ENCODE data around the gene SCG5.

The SCG5 gene

DNA sequence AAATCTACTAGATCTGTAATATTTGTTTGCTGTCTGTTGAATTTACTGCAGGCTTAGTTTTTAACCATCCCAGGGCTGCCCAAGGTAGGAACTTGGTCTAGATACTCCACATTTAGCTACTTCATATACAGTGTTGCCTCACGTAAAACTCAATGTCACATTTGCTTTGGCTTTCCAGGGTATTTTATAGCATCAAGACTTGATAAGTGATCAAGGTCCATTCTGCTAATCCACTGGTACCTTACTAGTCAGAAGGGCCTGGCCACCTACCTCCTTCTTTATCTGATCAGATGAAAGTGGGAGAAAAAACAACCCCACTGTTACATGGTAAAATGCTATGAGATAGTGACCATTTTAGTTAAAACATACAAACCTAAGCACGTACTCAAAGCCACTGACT lies 50.8 kb downstream of the SCG5 start:
- no peak for FAIRE-seq

DNA sequence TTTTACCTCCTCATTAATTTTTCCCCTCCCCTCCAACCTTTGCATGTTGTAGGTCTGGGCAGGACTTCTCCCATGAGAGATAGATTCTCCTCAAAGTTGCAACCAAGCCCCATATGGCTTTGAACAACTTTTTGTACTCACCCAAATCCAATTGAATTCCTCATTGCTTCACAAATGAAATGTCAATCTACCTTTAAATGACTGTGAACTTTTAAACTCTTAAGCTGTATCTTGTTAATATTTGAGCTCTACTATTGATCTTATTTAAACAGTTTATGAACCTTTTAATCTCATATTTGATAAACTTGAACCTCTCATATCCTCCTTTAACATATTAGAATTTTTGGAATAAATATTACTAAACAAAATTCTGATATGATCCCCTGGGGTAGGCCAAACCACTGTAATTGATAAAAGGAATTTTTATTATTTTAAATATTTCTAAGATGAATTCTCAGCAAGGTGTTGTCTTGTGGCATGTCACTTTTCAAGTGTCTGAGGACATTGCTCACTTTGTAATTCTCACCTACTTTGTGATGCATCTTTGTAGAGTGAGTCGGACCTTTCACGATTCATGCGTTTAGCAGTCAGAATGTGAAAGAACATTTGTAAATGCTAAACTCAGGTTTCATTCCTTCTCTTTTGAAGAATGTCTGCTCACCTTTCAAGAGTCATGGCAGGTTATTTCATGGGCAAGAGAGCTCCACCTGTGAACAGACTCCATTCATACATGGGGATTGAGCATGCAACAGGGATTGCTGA lies 52.9 kb downstream of the SCG5 start:
- FAIRE-seq = no peak

DNA sequence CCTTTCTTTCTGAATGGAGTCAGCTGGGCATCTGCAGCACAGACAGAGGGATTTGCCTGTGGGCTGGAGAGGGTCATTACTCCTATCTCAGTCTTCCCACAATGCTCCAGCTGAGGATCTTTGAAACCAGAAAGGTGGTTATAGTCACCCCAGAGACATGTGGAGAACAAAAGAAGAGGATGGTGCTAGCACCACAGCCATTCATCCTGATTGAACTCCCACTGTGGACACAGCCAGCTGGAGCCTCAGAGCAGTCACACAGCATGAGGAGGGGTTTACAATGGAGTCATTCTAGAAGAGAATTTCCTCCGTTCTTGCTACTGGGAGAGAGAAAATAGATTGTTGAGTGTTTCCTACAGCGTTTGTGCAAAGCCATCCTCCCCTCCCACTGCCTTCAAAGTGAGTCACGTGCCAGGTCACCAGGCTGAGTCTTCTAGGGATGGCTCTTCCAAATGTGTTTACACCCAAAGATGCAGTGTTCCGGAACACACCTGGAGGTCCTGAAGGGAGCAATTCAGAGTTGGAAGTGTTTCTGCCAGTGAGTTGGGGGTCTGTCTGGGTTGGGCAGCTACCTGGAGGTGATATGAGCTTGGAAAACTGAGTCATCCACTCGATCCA lies 57.4 kb downstream of the SCG5 start:
- FAIRE-seq = no peak

DNA sequence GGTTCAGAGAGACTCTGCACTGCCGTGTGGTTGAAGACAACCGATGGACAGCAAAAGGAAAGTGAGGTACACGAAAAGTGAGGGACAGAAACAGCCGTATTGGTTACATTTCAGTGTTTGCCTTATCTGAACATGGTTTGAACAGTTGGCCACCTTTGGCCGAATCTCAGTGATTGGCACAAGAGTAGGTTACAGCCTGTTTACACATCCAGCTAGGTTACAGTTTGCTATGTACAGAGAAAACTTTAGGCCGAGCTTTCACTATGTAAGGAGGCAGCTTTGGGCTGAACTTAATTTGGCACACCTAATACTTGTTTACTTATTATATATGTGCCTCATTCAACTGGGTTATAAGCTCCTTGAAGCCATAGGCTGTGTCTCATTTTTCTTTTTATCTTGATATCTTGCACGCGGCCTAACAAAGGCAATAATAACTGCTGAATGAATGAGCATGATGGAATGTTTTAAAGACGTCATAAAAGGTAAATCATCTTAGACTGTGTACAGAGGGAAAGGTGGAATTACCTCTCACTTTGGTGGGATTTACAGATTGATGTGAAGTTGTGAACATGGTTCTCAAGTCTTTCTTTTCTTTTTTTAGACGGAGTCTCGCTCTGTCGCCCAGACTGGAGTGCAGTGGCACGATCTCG lies 59.1 kb downstream of the SCG5 start:
- FAIRE-seq = no peak

DNA sequence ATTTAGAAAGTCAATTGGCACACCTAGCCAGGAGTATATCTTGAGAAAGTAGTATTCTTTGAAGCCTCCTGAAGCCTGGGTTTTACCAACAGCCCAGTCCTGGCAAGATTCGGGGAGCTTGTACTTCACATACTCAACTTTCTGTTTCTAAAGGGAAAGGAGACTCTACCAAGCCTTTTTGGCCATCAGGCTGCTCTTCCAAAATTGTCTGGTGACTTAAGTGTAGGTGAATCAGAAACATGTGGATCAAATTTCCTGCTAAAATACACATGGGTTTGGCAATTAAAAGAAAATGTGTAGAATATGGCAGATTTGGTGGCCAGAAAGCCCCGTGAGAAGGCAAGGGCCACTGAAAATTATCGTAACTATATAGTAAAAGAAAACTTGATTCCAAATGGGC lies 60.4 kb downstream of the SCG5 start:
- FAIRE-seq = no peak

DNA sequence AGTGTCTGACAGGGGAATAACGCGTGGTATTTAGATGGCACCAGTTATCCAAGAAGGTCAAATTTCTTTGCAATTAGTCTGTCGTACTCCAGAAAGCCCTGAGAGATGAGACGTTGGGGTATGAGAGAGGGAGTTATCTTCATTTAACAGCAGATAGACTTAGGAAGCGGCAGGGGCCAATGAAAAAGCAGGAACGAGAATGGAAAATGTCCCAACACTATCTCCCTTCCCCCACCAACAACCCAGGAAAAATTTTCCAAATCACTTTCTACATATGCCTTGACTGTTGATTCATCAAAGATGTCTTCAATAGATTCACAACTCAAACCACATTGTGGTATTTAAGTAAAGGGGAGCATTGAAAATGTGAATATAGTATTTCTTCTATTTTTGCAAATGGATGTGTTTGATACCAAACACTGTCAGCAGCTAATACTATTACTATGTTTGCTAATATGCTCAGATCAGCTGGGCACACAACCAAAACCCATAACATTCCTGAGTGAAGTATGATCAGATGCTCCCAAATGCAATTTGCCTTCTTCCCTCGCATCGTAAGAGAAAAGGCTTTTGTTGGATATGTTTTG lies 63.0 kb downstream of the SCG5 start:
- no peak for FAIRE-seq

DNA sequence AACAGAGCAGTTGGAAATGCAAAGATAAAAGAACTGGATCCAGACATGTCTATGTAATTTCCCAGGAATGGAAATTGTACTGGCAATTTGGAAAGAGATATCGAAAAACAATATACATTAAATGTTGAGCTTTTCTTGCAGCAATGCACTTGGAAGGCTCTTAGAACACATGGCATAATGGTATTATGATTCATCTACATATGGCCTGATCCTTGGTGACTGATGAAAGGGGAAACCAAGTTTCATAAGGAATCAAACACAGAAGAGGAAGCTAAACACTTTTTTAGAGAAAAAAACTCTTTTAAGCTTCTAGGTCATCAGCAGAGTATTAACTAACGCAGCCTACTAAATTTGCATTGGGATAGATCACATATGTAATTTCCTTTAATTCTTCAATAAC lies 63.9 kb downstream of the SCG5 start:
- no peak for FAIRE-seq

DNA sequence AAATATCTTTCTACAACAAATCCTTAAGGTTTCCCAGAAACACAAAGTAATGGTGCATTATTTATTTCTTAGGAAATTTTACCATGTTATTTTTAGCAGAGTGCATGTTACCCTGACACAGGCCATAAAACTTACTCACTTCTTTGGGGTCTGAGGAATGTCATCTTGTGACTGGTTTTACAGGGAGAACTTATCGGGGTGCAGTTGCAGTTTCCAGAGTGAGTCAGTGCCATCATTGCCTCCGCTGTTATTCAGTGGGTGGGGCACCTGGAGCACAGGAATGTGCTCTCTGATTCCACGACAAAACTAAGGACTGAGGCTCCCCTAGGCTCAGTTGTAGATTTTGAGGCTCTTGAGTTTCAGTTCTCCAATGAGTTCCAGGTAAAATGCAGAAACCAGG lies 65.2 kb downstream of the SCG5 start:
- no peak for FAIRE-seq

DNA sequence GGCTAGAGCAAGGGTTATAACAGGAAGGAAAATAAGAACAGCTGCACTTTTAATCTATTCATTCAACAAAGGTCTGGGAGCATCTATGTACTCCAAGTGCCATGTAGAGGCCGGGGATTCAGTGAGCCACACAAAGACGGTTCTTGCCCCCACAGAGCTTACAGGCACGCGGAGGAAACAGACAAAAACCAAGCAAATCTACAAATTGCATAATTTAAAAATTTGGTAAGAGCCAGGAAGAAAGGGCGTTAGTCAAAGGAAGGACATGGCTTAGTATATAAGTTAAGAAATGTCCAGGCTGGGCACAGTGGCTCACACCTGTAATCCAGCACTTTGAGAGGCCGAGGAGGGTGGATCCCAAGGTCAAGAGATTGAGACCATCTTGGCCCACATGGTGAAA lies 65.9 kb downstream of the SCG5 start:
- no peak for FAIRE-seq

DNA sequence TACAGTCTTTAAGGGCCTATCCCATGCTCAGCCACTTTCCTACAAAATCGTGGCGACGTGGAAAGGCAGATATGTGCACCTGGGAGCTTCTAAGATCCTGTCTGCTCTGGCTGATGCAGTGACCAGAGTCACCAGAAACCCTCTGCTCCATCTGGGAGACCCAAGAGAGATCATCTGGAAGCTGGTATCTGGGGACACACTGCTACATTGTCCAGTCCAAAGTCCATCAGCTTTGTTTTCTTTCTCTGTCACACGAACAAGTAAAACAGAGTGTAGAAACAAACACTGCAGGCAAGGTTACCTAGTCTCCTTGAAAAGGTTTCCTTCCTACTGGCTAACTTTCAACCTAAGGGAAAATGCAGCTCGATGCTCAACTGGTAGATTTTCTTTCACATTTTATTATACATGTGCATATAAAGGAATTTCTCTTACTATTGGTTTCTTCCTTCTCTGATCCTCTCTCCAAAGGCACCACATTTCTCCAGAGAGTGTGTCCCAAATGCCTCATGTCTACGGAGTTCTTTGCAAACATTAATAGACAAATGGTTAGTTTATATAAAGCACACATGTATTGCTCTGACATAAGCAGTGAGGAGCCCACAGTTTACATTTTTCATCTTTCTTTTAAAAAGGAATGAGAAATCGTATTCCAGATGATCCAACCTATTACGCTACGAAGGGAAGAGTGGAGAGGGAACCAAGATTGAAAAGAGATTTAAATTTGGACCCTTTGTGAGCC lies 68.0 kb downstream of the SCG5 start:
- FAIRE-seq = no peak

DNA sequence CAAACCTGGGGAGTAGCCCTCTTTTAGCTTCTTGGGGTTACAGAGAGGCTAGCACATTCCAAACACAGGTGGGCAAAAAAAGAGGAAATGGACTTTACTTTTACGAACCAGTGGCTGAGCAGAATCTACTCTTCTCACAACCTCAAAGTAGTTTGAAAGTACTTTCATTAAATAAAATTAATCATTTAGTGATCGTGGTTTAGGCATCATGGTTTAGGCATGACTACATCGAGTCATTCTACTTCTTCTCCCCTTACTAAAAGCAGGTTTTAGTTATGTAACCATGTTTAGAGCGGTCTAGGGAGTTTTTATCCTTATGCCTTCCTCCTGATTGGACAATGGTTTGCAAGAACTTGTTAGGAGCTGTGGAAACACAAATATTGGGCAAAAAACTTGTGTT lies 73.8 kb downstream of the SCG5 start:
- FAIRE-seq = no peak

DNA sequence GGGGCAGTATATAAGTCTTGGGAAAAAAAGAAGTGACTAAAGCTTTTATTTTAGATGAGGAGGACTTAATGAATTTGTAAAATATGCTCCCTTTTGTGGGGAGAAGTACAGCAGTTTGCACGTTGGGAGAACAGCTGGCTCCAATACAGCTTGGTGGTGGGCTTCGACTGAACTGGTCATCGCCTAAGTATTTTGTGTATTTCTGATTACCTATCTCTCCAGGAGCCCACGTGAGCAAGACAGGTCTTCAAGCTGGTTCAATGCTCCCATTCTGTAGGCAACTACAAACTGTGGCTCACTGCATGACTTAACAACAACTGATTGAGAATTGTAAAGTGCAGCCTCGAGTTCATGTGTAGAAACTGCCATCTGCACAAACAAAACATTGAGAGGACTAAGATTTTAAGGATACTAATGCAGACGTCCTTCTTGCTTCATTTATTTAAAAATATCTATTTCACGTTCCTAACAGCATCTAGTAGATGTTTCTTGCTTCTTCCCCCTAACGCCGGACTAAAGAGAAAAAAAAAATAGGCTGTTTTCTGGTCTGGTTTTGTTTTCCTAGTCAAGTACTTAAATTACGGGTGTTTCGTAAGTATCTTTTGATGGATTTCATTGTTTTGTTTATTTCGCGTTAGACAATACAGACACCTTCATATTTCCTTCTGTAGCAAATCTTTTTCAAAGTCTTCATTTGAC lies 74.9 kb downstream of the SCG5 start:
- no peak for FAIRE-seq

DNA sequence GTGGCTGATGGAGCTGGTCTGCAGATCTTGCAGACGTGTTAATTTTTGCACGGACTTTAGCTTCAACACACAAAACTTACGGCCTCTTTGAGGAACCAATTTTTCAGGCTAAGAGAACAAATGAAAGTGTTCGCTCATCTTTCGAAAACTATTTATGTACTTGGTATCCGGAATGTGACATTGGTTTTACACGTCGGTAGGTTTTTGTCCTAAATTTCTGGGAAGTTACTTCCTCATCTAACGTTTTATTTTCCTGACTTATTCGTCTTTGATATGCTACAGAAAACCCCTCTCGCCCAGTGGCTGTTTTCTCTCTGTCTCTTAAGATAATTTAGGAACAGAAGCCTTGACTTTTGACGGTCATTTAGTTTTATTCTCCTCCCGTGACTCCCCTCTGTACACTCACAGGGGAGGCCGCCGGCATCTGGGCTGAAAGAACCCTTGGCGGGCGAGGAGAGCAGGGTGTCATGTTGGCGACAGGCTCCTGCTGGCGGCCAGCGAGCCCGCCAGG lies 75.5 kb downstream of the SCG5 start:
- no peak for FAIRE-seq

DNA sequence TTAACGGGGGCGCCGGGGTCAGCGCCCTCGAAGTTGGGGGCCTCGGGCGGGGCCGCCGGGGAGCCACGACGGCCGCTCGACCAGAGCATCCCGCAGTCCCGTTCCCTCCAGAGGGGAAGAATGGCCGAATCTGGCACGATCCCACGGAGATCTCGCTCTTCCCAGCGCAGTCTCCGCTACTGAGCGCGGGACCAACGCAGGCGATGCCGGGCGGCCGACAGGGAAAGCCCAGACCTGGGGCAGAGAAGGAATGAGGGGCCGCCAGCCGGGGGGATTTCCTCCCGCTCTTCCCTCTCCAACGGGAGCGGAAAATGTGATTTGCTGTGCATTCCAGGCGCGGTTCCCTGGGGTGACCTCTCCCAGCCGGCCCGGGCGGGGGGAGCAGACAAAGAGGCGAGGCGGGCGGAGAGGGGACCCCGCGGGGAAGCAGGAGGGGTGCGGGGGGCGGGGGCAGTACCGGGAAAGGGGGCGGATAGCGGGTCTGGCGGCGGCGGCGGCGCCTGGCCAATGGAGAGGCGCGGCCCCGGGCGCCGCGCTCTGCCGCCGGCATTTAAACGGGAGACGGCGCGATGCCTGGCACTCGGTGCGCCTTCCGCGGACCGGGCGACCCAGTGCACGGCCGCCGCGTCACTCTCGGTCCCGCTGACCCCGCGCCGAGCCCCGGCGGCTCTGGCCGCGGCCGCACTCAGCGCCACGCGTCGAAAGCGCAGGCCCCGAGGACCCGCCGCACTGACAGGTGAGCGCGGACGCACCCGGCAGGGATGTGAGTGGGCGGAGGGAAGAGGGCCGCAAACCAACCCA lies 76.1 kb downstream of the SCG5 start, which contains the start of gene GREM1:
GREM1 (plus strand) TSS at position 579 of the 801 bp plus-strand sequence. CDS start 12,687 bp downstream, outside the sequence.
- no peak for FAIRE-seq

DNA sequence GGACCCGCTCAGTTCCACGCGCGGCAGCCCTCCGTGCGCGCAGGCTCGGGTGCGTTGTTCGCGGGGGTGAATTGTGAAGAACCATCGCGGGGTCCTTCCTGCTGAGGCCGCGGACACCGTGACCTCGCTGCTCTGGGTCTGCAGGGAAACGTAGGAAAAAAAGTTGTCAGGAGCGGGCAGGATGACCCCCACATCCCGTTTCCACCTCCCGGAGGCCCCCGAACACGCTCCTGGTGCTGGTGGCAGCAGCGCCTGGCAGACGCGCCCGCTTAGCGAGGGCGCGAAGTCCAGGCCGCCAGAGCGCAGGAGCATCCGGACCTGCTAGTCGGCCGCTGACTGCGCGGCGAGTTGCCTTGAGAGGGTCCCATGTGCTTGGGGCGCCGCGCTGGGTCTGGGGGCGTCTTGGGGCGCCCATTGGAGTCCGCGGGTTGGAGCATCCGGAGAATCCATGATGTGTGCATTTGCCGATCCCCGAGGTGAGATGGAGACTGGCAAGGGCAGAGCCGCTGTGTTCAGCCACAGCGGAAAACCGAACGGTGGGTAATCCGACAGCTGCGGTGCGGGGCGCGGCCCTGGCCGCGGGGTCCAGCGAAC lies 76.8 kb downstream of the SCG5 start:
- no peak for FAIRE-seq

DNA sequence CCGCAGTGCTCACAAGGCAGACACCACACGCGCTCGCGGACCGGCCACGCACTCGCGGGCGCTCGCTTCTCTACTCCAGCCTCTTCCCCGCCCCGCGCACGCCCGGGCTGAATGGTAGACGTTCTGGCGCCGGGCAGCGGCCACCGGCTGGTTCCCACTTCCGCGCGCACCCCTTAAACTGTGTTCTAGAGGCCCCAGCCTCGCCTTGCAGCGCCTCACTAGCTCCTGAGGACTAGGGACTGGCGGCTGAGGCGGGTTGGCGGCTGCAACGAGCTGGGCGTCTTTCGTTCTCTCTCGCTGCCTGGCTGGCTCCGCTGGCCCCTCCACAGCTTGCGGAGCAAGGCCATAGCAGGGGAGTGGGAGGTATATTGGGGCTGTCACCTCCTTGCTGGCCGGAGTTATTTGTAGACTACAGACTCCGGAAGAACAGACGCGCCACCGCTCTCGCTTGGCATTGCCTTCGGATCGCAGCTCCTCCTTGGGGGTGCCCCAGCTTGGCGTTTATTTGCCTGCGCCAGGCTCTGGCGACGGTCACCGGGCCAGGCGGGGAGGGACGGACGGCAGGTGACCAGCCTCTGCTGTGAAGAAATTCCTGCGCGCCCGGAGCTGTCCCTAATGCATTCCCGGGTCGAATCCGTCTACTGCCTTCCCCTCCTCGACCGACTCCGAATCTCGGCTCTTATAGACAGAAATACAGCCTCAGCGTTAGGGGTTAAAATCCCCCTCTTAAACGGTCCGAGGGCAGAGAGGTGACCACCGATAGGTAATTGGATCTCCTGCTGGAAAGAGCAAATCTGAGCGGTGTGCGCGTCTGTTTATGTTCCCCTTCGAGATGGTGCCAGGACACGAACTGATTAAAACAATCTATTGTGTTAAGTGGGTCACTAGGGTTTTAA lies 77.6 kb downstream of the SCG5 start:
- FAIRE-seq = no peak

DNA sequence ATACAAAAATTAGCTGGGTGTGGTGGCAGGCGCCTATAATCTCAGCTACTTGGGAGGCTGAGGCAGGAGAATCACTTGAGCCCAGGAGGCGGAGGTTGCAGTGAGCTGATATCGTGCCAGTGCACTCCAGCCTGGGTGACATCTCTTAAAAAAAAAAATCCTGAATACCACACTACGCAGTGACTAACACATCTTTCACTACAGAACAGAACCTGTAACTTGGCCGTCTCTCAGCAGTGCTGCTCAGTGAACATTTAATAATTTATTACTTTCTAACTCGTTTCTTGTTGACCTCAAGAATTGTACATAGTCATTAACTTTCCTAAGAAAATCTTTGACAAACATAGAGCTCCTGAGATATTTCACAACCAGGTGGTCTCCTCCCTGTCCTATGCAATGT lies 80.1 kb downstream of the SCG5 start:
- FAIRE-seq = no peak

DNA sequence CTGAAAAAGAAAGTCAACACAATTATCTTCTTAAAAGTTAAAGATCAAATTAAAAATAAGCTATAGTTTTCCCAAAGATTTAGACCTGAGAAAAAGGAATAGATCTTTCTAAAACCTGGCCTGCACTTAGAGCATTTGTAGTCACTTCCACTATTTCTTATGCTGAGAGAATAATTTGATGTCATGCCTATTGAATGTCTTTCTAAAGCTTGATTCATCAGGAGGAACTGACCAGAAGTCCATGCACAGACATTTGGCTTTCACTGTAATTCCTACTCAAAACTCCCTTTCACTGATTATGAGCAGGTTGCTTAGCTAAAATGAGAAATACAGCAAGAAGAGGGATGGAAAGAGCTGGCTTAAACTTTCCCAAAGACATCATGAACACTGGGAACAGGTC lies 80.6 kb downstream of the SCG5 start:
- FAIRE-seq = no peak

DNA sequence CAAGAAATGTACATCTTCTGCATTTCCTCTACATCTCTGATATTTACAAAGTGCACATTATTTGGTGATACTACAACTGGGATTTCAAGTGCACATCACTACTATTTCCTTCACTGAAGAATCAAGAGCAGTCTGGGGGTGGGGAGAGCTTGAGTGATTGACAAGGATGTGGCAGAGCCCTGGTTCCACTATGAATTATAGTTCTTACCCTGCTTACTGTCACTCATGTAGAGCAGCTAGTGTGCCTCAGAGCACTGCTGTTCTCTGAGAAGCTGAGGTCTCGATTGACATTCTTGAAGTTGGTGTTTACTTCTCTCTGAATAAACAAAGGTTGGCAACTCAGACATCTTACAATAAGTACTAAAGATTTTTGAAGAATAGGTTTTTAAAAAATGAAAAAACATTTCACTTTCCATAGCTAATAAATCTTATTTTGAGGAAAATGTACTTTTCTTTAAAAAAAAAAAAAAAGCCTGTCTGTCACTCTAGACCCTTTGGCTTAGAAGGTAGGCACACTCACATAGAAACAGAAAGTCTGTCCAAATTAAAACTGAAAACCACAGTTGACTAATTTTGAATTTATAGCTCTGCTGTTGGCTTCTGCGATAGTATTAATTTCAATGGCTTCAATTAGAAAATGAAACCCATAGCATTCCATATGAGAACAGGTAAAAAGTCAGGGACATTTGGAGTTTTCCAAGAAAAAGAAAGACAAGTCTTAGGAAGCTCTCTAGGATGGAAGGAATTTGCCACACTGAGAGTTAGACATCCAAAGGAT lies 81.8 kb downstream of the SCG5 start:
- no peak for FAIRE-seq
